ENCODE measurements around the gene PCID2.

DNA sequence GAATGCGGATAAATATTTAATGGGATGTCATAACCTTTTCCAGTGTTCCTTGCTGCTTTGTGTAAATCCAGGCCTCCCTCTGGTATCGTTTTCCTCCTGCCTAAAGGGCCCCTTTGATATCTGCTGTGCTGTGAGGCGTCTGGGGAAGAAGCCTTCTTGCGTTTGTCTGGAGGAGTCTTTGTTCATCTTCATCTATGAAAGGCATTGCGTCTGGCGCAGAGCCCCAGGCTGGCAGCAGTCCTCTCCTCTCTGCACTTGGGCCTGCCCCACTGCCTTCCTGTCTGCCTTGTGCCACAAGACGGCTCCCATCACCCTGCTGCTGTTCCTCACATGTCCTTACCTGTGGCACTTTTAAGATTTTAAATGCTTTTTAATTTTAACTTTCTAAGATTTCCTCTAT lies 40.3 kb downstream of the PCID2 start:
- TF ChIP-seq POLR2AphosphoS5 (IDR thresholded peaks at IDR 0.05), result no peak
- TF ChIP-seq EP300 (IDR thresholded peaks at IDR 0.05), result no peak
- TF ChIP-seq, protein P1, sequence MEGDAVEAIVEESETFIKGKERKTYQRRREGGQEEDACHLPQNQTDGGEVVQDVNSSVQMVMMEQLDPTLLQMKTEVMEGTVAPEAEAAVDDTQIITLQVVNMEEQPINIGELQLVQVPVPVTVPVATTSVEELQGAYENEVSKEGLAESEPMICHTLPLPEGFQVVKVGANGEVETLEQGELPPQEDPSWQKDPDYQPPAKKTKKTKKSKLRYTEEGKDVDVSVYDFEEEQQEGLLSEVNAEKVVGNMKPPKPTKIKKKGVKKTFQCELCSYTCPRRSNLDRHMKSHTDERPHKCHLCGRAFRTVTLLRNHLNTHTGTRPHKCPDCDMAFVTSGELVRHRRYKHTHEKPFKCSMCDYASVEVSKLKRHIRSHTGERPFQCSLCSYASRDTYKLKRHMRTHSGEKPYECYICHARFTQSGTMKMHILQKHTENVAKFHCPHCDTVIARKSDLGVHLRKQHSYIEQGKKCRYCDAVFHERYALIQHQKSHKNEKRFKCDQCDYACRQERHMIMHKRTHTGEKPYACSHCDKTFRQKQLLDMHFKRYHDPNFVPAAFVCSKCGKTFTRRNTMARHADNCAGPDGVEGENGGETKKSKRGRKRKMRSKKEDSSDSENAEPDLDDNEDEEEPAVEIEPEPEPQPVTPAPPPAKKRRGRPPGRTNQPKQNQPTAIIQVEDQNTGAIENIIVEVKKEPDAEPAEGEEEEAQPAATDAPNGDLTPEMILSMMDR (IDR thresholded peaks at IDR 0.05), result no peak
- TF ChIP-seq POLR2A (IDR thresholded peaks at IDR 0.05), result no peak

Measured in stomach (tissue), 4 donors.